Testis (tissue), 2 donors: ENCODE results near the gene PCBP3.

Source experiments
- POLR2A ChIP-seq: fragments of 450-650 bp; IDR thresholded peaks from one replicate; pipeline ENCODE4 v1.6.1; 2017; ENCODE audit warnings: antibody characterized with exemption, mild to moderate bottlenecking, moderate library complexity
- TF ChIP-seq, protein P1 (sequence below), 3 experiments: fragments of 450-650 bp in 2 of 3; fragments of 200-600 bp in 1 of 3; sonication (generic) in 1 of 3; IDR thresholded peaks; one replicate each; pipeline ENCODE4 v1.5.1; 2016 to 2019; ENCODE audit warnings: antibody characterized with exemption in 3 of 3, mild to moderate bottlenecking in 2 of 3, moderate library complexity in 1 of 3

DNA sequence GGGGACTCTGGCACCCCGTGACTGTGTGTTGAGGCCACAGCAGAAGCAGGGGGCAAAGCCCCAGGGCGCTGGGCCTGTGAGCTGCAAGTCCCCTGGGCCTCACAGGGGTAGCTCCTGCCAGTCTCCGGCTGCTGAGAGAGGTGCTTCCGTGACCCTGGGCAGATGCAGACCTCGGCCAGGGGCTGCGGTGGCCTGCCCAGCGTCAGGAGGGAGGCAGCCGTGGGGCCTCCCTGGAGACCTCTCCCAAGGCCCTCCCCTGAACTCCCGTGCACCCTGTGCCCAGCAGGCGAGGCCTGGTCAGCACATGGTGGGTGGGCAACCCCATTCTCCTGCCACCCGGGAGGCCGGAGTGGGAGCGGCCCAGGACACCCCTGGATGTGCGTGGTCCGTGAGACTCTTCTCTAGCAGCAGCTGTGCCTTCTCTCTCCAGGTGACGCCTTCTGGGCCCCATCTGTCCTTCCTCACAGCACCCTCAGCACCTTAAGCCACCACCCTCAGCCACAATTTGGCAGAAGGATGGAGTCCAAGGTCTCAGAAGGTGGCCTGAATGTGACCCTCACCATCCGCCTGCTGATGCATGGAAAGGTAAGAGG, 252.3 kb downstream of the PCBP3 start:
- TF ChIP-seq, protein P1, sequence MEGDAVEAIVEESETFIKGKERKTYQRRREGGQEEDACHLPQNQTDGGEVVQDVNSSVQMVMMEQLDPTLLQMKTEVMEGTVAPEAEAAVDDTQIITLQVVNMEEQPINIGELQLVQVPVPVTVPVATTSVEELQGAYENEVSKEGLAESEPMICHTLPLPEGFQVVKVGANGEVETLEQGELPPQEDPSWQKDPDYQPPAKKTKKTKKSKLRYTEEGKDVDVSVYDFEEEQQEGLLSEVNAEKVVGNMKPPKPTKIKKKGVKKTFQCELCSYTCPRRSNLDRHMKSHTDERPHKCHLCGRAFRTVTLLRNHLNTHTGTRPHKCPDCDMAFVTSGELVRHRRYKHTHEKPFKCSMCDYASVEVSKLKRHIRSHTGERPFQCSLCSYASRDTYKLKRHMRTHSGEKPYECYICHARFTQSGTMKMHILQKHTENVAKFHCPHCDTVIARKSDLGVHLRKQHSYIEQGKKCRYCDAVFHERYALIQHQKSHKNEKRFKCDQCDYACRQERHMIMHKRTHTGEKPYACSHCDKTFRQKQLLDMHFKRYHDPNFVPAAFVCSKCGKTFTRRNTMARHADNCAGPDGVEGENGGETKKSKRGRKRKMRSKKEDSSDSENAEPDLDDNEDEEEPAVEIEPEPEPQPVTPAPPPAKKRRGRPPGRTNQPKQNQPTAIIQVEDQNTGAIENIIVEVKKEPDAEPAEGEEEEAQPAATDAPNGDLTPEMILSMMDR (IDR thresholded peaks at IDR 0.05): no peak
- no peak for TF ChIP-seq POLR2A
